Activated T-helper 2 cell treated with anti-CD3 and anti-CD28 coated beads, Interferon-gamma antibody, Interleukin-2, Interleukin-4, amounts not matched to agents 10 μg/mL and 5 μg/mL and 100 μg/mL, durations not matched to agents 14 hours and 24 hours and 36 hours (primary cell): ENCODE measurements around the gene CRKL. TPM values are rescaled to one million over a fixed set of nuclear protein-coding genes. Genes with fewer than 3 reads are reported as not detected.

Experiments used
- DNase-seq: peaks from one replicate; pipeline ENCODE4 v3.0.0; 2021; ENCODE audit warnings: low spot score
- H3K27ac Mint-ChIP-seq: one replicate; pipeline ENCODE4 v1.8.0; 2021; ENCODE audit warnings: mixed read lengths
- H3K27me3 Mint-ChIP-seq: one replicate; pipeline ENCODE4 v1.8.0; 2021; ENCODE audit warnings: low read depth, mixed read lengths
- H3K36me3 Mint-ChIP-seq: one replicate; pipeline ENCODE4 v1.8.0; 2021; ENCODE audit warnings: low read depth, mixed read lengths
- H3K4me1 Mint-ChIP-seq: one replicate; pipeline ENCODE4 v1.8.0; 2021; ENCODE audit warnings: low read depth, mixed read lengths
- H3K4me3 Mint-ChIP-seq: one replicate; pipeline ENCODE4 v1.8.0; 2021; ENCODE audit warnings: low read depth, mild to moderate bottlenecking, moderate library complexity, mixed read lengths
- H3K9me3 Mint-ChIP-seq: one replicate; pipeline ENCODE4 v1.8.0; 2021; ENCODE audit warnings: mixed read lengths
- intact Hi-C: fragments of 100-400 bp; cut with micrococcal nuclease; formaldehyde crosslinking; loops from one replicate; pipeline ENCODE4 v1.15.1; 2023
- total RNA-seq: library from RNA; stranded (reverse); gene quantifications from 2 replicates; pipeline ENCODE4 v1.2.3, GENCODE V29; 2022

CRKL gene, protein sequence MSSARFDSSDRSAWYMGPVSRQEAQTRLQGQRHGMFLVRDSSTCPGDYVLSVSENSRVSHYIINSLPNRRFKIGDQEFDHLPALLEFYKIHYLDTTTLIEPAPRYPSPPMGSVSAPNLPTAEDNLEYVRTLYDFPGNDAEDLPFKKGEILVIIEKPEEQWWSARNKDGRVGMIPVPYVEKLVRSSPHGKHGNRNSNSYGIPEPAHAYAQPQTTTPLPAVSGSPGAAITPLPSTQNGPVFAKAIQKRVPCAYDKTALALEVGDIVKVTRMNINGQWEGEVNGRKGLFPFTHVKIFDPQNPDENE
- 79.2 and 80.1 TPM in 2 replicates for total RNA-seq

GRCh38 chr22:20916916-20917810 lies at the start of gene CRKL:
Gene CRKL (plus strand): TSS chr22:20917407. CDS start chr22:20917935, 528 bp downstream.
- Mint-ChIP-seq H3K4me3 (peak within 1 kb of the TSS; percentile 94), H3K36me3 (peaks cover 35% of the 10 kb centered on the region), H3K9me3 (no peaks in the 10 kb centered on the region), H3K27me3 (peaks cover 3% of the 10 kb centered on the region), H3K4me1 (peaks cover 27% of the 10 kb centered on the region), H3K27ac (peak within 1 kb of the TSS; percentile 82)
- DNase-seq = peak; percentile 95
- intact Hi-C loops = loop anchor here (1.0 to 5.0 kb wide), 2 partner anchors 59 to 85 kb away; partner anchors contain the start of genes PI4KA and THAP7

DNA sequence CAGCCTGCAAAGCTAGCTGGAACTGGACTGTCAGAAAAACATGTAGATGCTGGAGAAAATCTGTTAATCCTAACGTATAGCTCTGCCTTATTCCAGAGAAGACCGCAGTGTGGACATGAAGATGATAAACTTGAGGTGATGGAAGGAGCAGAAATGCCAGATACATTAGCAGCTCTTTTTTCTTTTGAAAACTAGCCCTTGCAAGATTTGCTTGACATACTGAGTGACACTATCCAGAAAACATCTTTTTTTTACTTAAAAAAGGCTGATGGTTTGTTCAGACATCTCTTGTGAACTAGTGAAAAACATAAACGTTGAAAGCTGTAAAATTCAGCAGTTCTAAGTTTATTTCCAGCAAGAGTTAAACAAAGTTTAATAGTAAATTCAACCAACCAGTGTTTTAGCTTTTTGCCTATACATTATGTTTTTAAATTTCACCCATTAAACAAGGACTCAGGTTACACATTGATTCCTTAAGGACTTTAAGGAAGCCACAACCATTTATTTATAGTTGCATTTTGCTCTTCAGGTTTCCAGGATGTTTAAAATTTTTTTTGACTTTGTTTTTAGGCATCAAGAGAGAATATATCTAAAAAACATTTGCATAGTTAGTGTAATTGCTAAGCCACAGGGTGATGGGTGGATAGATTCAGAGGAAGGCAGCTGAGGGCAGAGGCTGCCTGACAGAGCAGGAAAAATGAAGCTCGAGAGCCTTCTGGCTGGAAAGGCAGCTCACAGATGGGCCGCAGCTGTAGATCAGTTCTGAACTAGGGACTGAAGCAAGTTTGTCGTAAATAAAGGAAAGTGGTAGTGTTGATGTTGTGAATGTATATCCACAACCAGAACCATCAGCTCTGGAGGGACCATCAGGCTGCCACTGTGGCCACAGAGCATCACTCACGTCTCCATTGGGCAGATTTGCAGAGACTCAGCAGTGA lies 48.9 kb upstream of the CRKL start:
- no peak overlapping the region for H3K4me3 Mint-ChIP-seq
- DNase-seq = no peak
- intact Hi-C loops = no loop called here
- H3K27ac Mint-ChIP-seq = peak overlapping the region; percentile 55
- peaks cover 12% of the 10 kb centered on the region for H3K4me1 Mint-ChIP-seq
- peaks cover 7% of the 10 kb centered on the region for H3K36me3 Mint-ChIP-seq
- no peaks in the 10 kb centered on the region for H3K27me3 Mint-ChIP-seq
- H3K9me3 Mint-ChIP-seq = no peaks in the 10 kb centered on the region

- Mint-ChIP-seq H3K9me3 (no peaks in the 10 kb centered on the region), H3K27ac (no peak overlapping the region)
- intact Hi-C loops = no loop called here
Observed at GRCh38 chr22:20869234-20869633, 48.0 kb upstream of the CRKL start.

GRCh38 chr22:20873214-20873613 lies 44.0 kb upstream of the CRKL start:
- no peaks in the 10 kb centered on the region for H3K9me3 Mint-ChIP-seq

More at GRCh38 chr22:20869234-20869633, 48.0 kb upstream of the CRKL start:
- Mint-ChIP-seq H3K36me3 (peaks cover 9% of the 10 kb centered on the region), H3K4me1 (peaks cover 12% of the 10 kb centered on the region), H3K27me3 (no peaks in the 10 kb centered on the region), H3K4me3 (no peak overlapping the region)
- DNase-seq = no peak

DNA sequence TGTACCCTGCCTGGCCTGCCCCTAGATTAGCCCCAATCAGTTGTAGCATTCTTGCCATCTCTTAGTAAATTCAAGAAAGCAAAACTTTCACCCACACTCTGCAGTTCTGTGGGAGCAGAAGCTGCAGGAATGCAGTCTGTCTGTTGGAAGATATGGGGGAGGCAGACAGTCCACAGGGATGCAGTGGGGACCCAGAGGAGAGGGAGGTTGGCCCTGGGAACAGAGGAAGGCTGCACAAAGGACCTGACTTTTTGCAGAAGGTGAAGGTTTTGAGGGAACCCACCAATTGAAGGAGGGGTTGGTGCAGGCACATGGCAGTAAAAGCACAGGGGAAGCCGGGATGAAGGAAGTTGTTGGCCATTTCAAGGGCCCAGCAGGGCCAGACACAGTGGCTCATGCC lies 41.9 kb upstream of the CRKL start:
- H3K27ac Mint-ChIP-seq = no peak overlapping the region
- H3K36me3 Mint-ChIP-seq = peaks cover 25% of the 10 kb centered on the region
- H3K27me3 Mint-ChIP-seq = no peaks in the 10 kb centered on the region

More at GRCh38 chr22:20873214-20873613, 44.0 kb upstream of the CRKL start:
- Mint-ChIP-seq H3K27ac (no peak overlapping the region), H3K4me1 (peaks cover 2% of the 10 kb centered on the region), H3K27me3 (no peaks in the 10 kb centered on the region), H3K36me3 (peaks cover 25% of the 10 kb centered on the region), H3K4me3 (no peak overlapping the region)
- no peak for DNase-seq
- intact Hi-C loops = no loop called here

GRCh38 chr22:20877715-20878114 lies 39.5 kb upstream of the CRKL start:
- no peaks in the 10 kb centered on the region for H3K27me3 Mint-ChIP-seq
- H3K4me3 Mint-ChIP-seq = no peak overlapping the region
- intact Hi-C loops = no loop called here
- DNase-seq = no peak
- peaks cover 2% of the 10 kb centered on the region for H3K4me1 Mint-ChIP-seq
- peaks cover 33% of the 10 kb centered on the region for H3K36me3 Mint-ChIP-seq
- H3K9me3 Mint-ChIP-seq = no peaks in the 10 kb centered on the region
- H3K27ac Mint-ChIP-seq = no peak overlapping the region

More for the DNA sequence above, 41.9 kb upstream of the CRKL start:
- DNase-seq = no peak
- Mint-ChIP-seq H3K4me3 (no peak overlapping the region), H3K9me3 (no peaks in the 10 kb centered on the region), H3K4me1 (peaks cover 2% of the 10 kb centered on the region)
- intact Hi-C loops = no loop called here

- H3K4me1 Mint-ChIP-seq = no peaks in the 10 kb centered on the region
- H3K9me3 Mint-ChIP-seq = no peaks in the 10 kb centered on the region
- H3K36me3 Mint-ChIP-seq = peaks cover 38% of the 10 kb centered on the region
- H3K4me3 Mint-ChIP-seq = no peak overlapping the region
- no peak for DNase-seq
- intact Hi-C loops = no loop called here
- H3K27ac Mint-ChIP-seq = no peak overlapping the region
- H3K27me3 Mint-ChIP-seq = no peaks in the 10 kb centered on the region
Observed at GRCh38 chr22:20881231-20881630, 36.0 kb upstream of the CRKL start.

DNA sequence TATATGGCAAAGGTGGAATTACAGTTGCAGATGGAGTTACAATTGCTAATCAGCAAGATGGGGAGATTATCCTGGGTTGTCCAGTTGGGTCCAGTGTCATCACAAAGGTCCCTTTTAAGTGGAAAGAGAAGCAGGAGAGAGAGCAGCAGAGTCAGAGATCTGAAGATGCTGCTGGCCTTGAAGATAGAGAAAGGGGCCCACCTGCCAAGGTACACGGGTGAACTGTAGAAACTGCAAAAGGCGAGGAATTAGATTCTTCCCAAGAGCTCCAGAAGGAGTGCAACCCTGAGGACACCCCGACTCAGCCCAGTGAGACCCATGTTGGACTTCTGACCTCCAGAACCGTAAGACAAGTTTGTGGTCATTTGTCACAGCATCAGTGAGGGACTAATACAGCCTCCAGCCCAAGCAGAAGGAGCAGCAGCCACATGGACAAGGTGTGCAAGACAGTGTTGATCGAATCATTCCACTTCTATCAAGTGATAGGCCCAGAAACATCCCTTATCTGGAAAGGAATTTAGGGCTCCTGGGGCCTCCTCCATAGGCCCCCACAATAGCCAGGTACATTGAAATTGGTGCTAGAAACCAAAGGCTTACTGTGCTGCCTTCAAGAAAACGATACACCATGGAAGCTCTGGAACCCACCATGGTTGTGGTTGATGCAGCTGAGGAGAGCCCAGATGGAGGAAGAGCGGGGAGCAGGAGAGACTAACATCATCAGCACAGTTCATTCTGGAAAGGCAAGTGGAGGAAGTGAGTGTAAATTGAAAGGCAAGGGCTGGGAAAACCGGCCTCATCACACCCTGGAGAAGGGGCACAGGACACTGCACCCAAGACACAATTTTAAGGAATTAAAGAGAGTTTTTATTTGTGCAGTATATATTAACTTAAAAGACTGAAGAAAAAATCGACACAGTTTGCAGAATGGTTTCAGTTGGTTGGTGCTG lies 35.1 kb upstream of the CRKL start:
- H3K27me3 Mint-ChIP-seq = no peaks in the 10 kb centered on the region
- H3K4me3 Mint-ChIP-seq = no peak overlapping the region
- no peaks in the 10 kb centered on the region for H3K4me1 Mint-ChIP-seq
- no peaks in the 10 kb centered on the region for H3K9me3 Mint-ChIP-seq
- no peak for DNase-seq
- peaks cover 33% of the 10 kb centered on the region for H3K36me3 Mint-ChIP-seq
- no peak overlapping the region for H3K27ac Mint-ChIP-seq
- intact Hi-C loops = no loop called here

DNA sequence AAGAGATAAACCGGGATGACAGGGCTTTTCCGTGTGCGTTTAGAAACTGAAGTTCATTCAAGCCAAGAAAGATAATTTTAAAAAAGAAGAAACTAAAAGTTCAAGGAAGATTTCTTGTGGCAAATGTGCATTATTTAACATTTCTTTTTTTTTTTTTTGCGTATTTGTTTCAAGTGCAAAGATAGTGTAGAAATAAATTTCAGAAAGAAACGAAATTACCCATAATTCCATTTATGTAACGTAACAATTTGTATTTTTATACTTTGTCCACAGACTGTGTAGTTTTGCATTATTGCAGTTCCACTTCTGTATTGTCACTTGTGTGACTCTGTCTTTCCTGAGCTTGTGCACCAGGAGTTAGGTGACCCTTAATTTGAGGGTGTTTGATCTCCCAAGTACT lies 34.4 kb upstream of the CRKL start:
- Mint-ChIP-seq H3K27ac (no peak overlapping the region), H3K4me1 (no peaks in the 10 kb centered on the region), H3K9me3 (no peaks in the 10 kb centered on the region), H3K36me3 (peaks cover 35% of the 10 kb centered on the region), H3K4me3 (no peak overlapping the region), H3K27me3 (no peaks in the 10 kb centered on the region)
- intact Hi-C loops = no loop called here
- DNase-seq = no peak

- Mint-ChIP-seq H3K4me3 (no peak overlapping the region), H3K27ac (no peak overlapping the region), H3K4me1 (no peaks in the 10 kb centered on the region), H3K27me3 (no peaks in the 10 kb centered on the region), H3K36me3 (peaks cover 38% of the 10 kb centered on the region), H3K9me3 (no peaks in the 10 kb centered on the region)
- intact Hi-C loops = no loop called here
- DNase-seq = no peak
Observed at GRCh38 chr22:20884454-20884853, 32.8 kb upstream of the CRKL start.

DNA sequence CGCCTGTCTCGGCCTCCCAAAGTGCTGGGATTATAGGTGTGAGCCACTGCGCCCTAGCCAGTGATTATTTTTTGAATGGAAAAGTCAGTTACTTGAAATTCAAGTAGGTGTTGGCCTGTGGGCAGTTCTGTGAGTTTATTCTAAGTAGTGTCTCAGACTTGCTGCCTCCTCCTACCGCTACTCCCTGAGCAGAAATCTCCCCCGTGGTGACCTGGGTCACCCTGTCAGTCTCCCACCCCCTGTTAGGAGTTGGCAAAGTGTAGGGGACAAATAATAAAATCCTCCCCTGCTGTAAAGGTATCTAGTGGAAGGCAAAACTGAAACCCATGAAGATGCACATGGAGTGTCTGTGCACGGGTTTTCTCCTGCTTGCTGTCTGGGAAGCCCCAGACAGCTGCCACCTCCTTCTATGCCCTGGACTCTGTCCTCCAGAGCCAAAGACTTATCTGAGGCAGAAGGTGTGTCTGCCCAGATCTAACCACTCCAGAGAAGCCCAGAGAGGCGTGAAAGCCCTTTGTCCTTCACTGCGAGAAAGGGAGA lies 32.1 kb upstream of the CRKL start:
- Mint-ChIP-seq H3K4me3 (no peak overlapping the region), H3K36me3 (peaks cover 43% of the 10 kb centered on the region), H3K4me1 (no peaks in the 10 kb centered on the region), H3K27ac (no peak overlapping the region), H3K27me3 (no peaks in the 10 kb centered on the region), H3K9me3 (no peaks in the 10 kb centered on the region)
- intact Hi-C loops = no loop called here
- no peak for DNase-seq
